GM21423 (cell line): ENCODE data around the gene CFAP61.

Experiments
- ATAC-seq: cut with Tn5 transposase; IDR thresholded peaks from one replicate; pipeline ENCODE4 v1.9.1; 2021; ENCODE audit warnings: mild to moderate bottlenecking, moderate library complexity; ENCODE audit not compliant: unreplicated experiment

CFAP61 gene

DNA sequence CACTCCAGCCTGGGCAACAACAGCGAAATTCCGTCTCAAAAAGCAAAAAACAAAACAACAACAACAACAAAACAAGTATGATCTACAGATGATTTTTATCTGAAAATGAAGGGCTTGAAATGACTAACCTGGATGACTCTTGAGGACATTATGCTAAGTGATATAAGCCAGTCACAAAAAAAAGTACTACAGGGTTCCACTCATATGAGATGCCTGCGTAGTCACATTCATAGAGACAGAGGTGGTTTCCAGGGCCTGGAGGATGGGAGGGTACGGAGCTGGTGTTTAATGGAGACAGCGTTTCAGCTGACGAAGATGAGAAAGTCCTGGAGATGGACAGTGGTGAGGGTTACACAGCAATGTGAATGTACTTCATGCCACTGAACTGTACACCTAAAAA is 307.3 kb downstream of the CFAP61 start:
- no peak for ATAC-seq

DNA sequence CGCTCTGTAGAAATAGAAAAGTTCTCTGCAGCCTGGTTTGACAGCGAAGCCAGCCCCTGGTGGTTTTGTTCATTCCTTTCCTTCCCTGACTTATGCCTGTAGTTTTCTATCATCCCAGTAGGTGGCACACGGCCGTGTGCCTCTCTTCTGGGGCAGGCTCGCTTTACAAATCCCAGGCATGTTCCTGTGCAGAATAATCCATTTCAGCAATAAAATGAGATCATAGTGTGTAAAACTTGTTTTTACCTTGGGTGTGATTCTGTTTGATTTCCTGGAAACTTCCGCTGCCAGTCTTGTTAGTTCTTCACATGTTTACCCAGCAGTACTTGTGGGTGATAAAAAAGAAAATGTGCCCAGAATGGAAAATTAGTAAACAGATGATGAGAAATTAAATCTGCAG is 308.1 kb downstream of the CFAP61 start:
- peak; percentile 57 for ATAC-seq

DNA sequence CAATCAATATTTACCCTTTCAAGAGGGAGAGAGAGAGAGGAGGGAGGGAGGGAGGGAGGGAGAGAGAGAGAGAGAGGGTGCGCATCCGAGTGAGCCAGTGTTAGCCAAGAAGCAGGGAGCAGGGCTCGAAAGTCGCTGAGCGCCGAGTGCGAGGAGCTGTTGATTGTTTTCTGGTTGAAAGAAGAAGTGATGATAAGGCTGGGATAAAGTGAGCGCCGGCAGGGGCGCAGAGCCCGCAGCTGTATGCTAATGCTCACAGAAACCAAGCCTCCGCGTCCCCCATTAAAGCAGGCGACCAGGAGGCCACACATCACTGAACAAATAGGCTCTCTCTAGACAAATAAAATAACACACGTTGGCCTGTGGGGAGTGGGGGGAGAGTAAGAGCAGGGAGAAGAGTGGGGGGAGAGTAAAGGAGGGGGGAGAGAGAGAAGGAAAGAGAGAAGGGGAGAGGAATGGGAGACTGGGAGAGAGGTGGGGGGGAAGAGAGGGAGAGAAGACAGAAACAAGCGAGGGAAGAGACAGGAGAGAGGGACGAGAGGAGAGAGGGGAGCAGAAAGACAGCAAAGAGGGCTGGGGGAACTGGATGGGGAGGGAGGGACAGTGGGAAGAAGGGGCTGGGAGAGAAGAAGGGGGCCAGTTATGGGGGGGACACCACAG is 310.6 kb downstream of the CFAP61 start:
- no peak for ATAC-seq

DNA sequence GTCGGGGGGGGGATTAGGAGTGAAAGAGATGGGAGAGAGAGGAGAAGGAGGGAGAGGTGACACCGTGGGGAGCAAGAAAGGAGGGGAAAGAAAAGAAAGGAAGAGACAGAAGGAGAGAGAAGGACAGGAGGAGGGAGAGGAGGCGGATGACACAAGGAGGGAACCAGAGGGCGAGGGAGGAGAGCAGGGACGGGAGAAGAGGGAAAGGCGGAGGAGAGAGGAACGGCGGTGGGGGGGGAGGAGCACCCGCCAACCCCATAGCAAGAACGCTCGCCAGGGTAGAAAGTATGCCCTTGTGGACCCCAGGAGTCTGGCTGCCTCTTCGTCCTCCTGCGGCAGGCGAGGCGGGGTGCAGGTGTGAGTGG is 311.1 kb downstream of the CFAP61 start:
- no peak for ATAC-seq

DNA sequence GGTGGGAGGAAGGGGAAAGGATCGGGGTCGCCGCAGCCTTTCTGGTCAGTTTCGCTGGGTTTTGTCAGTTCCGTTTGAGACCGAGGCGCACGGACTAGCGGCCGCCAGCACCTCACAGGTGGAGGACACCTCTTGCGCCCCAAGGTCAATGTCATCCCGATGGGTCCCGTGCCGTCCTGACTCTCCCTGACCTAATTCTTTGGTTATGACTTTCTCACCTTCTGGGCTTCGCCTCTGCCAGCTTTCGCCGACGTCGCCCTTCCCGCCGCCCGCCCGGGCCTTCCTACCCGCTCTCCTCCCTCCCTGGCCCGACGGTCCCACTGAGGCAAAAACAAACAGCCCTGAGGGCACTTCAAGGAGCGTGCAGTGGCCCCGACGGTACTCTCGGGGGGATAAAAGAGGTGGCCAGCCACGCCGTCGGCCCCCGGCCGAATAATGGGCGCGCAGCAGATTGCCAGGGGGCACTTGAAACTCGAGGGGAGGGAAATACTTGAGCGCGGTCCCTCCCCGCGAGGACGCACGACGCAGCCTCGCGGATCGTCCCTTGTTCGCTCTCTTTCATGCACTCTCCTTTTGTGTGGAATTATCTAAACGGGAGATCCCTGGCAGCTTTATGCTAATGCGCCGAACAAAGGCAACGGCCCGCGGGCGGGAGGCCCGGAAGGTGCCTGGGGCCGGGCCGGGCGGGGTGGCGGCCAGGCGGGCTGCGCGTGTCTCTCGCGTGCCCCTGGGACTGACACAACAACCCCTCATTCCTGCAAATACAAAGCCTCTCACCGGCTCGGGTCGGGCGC is 311.7 kb downstream of the CFAP61 start:
- ATAC-seq: no peak

DNA sequence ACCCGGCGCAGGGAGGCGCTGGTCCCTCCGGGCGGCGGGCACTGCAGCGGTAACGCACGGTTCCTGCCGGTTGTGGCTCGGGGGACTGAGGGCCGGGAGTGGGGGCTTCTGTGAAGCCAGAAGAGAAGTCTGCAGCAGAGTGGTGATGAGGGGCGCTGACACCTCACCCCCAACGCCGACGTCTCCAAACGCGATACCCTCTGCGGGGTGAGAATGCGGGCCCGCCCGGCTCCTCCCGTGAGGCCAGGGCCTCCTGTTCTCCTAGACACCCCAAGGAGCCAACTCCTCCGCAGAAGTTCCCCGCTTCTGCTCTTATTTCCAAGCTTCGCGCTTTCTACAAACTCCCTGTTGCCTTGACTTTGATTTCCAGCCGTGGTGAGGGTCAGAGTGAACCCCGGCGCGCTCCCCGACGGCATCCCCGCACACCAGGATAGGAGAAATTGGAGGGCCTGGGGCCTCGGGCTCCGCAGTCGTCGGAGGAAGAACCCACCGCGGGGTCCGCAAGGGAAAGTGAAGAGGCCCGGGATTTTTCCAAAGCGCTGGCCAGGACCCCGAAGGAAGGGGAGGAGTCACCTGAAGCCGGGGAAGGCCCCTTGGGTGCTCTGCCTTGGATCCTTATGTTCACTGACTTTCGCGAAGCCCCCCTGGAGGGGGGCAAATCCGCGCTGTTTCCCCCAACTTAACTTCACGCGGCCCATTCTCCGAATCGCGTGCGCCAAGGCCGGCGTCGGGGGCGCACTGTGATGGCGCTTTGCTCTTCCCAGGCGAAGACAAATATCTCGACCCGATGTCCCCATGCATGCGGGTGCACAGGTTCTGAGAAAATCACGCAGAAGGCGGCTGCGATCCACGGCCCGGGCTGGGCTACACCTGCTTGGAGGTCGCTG is 312.5 kb downstream of the CFAP61 start:
- no peak for ATAC-seq

DNA sequence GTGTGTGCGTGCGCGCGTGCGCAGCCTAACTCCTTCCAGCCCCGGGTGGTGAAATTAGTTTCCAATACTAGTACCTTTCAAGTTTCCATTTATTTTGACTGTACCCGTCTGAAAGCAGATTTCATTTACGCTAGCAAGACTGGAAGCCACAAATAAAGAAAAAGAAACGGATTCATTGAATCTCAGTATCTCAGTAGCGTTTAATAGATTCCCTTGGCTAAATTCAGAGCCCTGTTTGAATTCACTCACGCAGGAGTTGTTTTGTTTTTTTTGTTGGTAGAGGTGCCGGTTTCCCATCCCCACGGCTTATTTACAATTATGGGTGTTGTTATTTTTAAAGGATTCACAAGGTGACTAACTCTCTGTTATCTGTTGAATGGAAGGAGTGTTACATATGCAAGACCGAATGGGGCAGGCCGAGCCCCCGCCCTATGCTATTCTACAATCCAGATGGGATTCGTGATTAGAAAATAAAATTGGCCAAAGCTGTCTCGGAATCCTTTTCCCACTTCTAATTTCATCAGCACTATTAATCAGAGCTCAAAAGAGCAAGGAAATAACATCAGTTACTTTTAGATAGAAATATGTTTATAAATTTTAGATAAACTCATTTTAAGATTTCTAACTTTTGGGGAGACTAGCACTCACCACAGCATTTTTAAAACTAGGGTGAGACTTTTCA is 313.3 kb downstream of the CFAP61 start:
- ATAC-seq: no peak

DNA sequence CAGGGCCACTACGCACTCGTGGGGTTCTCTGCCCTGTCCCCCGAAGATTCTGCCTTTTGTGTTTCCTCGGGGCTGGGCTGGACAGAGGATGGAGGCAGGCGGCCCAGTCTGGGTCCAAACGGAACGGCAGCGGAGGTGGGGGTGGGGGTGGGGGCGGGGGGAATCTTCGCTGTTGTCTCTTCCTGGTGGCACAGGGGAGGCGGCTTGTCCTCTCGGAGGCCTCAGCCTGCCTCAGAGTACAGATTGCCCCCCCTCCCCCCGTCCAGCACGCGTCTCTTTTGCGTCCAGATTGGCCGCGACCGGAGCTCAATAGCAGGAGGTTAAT is 314.2 kb downstream of the CFAP61 start:
- no peak for ATAC-seq

DNA sequence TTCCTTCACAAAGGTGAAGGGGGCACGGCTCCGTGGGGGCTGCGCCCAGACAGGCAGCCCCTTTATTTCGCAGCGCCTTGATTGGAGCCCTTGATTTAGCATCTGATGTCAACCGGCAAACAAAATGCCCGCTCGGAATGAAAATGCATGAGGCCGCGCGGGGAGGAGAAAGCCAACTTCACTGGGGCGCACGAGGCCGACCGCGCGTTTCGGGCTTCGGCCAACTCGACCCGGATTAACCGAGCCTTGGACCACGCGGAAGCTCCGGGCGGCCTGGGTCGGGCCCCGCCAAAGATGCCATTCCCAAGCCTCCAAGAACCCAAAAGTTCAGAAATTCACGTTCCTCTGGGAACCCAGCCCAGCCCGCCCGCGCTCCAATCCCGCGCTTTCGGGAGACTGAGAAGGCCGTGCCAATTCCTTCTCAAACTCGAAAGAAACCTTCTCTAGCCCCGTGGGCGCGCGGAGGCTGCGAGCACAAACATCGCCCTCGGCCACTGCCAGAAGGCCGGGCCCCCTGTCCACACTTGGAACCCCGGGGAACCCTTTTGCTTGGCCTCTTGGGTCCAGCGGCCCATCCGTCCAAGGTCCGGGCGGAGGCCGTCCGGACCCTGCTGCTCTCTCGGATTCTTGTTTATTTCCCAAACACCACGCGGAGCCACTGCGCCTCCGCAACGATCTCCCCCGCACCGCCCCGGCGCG is 314.7 kb downstream of the CFAP61 start:
- ATAC-seq: no peak

DNA sequence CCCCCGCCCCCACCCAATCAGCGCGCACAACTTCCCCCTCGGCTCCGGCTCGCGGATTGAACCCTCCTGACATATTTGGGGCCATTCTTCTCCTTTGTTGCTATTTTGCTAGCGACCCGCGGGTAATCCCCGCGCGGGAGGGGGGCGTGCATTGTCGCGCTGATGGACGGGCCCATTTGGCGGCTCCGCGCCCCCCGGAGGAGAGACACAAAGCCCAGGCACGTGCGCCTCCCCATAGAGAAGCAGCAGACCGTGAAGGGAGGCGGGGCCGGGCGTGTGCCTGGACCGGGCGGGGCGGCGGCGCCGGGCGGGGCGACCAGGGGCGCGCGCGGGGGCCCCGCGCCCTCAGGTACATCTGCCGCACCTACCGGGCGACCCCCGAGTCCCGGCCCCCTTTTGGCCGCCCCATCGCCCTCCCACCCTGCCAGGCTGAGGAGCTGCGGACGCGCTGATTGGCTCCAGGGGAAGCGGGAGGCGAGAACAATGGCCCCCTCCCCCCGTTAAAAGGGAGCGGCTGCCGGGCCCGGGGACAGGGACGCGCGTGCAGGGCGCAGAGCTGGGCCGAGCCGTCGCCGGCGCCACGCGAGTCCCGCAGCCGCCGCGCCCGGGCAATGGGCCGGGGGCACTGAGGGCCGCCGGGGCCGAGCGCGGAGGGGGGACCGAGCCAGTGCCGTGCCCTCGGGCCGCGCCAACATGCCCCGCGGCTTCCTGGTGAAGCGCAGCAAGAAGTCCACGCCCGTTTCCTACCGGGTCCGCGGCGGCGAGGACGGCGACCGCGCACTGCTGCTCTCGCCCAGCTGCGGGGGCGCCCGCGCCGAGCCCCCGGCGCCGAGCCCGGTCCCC is 315.5 kb downstream of the CFAP61 start, which contains the start of gene INSM1:
INSM1 (plus strand) TSS at position 530 of the 843 bp plus-strand sequence; CDS start at position 694, 164 bp downstream.
- no peak for ATAC-seq

DNA sequence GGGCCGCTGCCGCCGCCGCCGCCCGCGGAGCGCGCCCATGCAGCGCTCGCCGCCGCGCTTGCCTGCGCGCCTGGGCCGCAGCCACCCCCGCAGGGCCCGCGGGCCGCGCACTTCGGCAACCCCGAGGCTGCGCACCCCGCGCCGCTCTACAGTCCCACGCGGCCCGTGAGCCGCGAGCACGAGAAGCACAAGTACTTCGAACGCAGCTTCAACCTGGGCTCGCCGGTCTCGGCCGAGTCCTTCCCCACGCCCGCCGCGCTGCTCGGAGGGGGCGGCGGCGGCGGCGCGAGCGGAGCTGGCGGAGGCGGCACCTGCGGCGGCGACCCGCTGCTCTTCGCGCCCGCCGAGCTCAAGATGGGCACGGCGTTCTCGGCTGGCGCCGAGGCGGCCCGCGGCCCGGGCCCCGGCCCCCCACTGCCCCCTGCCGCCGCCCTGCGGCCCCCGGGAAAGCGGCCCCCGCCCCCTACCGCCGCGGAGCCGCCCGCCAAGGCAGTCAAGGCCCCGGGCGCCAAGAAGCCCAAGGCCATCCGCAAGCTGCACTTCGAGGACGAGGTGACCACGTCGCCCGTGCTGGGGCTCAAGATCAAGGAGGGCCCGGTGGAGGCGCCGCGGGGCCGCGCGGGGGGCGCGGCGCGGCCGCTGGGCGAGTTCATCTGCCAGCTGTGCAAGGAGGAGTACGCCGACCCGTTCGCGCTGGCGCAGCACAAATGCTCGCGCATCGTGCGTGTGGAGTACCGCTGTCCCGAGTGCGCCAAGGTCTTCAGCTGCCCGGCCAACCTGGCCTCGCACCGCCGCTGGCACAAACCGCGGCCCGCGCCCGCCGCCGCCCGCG is 316.3 kb downstream of the CFAP61 start:
- ATAC-seq: no peak

DNA sequence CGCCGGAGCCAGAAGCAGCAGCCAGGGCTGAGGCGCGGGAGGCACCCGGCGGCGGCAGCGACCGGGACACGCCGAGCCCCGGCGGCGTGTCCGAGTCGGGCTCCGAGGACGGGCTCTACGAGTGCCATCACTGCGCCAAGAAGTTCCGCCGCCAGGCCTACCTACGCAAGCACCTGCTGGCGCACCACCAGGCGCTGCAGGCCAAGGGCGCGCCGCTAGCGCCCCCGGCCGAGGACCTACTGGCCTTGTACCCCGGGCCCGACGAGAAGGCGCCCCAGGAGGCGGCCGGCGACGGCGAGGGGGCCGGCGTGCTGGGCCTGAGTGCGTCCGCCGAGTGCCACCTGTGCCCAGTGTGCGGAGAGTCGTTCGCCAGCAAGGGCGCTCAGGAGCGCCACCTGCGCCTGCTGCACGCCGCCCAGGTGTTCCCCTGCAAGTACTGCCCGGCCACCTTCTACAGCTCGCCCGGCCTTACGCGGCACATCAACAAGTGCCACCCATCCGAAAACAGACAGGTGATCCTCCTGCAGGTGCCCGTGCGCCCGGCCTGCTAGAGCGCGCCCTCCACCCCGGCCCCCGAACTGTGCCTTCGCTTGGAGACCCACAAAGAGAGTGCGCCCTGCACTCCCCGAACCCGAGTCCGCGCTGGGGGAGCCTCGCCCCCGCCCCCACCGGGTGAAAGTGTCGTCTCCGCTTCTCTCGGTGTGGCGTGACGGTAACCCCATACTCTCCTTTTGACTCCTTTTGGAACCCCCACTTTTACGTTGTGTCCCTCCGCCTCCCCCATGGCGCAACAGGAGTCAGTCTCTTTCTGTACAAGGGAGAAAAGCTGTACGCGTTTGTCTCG is 317.1 kb downstream of the CFAP61 start:
- no peak for ATAC-seq

DNA sequence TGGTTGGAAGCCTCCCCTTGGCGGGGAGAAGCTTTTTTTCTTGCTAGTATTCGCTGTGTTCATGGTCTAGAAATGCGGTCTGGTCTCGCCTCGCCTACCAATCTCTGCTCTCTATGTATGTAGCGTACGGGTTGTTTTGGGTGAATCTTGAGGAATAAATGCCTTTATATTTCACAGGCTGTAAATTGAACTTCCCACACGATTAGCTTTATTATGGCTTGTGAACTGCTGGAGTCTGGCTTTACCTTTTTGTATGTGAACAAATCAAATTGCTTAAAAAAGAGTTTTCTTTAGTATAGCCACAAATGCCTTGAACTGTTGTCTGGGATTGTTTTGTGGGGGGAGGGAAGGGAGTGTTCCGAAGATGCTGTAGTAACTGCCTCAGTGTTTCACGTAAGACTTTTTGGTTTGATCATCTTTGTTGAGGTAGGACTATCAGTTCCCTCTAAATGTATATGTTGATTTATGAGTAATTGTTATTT is 317.8 kb downstream of the CFAP61 start:
- ATAC-seq: no peak

DNA sequence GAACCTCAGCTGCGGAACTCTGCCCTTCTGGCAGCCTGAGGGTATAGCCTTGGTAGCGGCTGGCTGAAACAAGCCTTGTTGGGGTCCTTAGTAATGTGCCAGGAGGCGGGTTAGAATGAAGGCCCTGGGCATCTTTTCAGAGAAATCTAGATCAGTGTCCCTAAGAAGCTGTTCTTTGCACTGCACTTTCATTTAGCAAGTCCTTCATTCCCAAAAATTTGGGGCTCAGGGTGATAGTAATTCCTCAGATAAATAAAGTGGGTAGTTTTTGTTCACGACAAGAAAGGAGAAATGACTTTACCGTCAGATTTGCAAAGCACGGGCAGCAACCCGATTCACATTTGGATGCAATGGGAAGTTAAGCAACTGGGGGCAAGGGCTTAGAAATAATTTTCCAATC is 318.8 kb downstream of the CFAP61 start:
- ATAC-seq: no peak

DNA sequence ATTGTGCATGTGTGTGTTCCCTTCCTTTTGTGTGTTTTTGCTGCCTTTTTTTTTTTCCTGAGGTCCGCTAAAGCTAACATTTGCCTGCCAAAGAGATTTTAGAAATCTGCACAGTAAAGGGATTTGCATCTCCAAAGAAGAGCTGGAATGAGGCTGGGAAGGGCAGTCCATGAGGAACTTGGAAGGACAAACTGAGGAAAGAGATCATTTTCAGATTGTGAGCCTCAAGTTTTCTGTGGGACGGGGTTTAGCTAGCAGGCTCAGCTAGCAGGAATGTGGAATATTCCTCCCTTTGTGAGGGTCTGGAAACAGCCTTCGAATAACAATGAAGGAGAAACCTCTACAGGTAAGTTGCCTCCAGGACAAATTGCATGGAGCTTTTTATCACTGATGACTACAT is 319.3 kb downstream of the CFAP61 start:
- ATAC-seq: no peak

DNA sequence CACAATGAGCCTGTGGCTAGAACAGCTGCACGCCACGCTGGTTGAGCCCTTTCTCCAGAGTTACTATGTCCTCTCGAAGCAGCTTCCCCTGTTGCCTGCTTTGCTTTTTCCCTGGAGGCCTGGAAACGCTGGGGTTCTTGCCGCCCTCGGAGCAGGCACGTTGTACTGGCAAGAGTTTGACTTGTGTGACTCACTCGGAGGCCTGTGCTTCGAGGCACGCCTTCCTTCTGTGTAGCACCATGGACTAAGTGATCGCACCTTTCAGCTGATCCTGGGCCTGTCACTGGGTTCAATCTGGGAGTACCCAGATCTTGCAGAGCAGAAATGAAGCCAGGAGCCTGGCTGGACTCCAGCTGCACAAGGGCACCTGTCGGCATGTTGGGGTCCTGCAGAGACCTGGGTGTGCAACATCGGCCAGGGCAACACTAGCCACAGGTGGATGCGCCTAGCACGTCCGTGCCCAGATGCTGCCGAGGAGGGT is 320.8 kb downstream of the CFAP61 start:
- ATAC-seq: no peak

DNA sequence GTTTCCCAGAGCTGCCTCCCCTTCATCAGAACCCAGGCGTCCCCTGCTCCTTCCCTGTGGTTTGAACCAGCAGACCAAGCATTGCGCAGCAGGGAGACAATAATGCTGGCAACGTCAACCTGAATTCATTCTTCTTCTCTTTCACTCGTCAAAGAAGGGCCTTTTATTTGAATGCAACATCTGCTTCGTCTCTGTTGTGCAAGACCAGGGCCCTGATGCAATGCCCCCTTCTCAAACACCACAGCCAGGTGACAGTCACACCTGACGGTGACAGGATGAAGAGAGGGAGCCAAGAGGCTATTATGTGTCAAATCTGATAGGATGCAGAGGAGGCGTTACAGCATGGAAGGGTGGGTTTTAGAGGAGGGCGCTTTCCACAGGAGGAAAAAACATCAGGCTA is 323.5 kb downstream of the CFAP61 start:
- no peak for ATAC-seq

DNA sequence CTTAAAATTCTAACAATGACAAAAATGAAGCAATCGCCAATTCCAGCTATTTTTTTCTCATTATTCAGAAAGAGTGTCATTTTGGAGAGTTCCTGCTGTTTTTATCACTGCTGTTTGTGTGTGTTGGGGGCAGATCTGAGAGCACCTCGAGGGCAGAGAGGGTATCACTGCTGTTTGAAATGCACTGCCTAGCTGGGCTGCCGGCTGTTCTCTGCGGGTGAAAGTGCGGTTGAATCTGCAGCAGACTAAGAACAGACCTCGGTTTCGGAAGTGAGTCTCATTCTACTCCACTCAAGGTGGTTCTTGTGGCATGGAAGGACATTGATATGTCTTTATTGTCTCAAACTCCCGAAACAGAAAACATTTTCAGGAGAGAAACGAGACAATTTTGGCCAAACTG is 333.9 kb downstream of the CFAP61 start:
- ATAC-seq: no peak
